GM15510 (cell line): Measurements from ENCODE around the gene DMAC2L.

Experiments used
- POLR2A ChIP-seq: IDR thresholded peaks from 3 replicates; pipeline ENCODE4 v1.6.1; 2011; ENCODE audit warnings: borderline replicate concordance; ENCODE audit not compliant: insufficient read length; ENCODE audit errors: extremely low read depth

Gene DMAC2L

DNA sequence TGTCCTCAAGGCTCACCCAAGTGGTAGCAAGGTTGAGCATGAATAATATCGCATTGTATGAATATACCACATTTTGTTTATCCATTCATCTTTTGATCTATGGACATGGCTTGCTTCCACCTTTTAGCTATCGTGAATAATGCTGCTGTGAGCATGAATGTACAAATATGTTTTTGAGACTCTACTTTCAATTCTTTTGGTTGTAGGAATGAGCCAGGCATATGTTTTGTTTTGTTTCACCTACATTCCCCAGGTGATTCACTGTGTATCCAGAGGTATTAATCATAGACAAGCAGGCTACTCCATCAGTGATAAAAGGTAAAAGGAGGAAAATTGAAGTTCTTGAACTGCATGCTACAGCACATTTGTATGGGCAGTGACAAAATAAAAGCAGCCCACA, 48.7 kb downstream of the DMAC2L start:
- TF ChIP-seq POLR2A: no peak

DNA sequence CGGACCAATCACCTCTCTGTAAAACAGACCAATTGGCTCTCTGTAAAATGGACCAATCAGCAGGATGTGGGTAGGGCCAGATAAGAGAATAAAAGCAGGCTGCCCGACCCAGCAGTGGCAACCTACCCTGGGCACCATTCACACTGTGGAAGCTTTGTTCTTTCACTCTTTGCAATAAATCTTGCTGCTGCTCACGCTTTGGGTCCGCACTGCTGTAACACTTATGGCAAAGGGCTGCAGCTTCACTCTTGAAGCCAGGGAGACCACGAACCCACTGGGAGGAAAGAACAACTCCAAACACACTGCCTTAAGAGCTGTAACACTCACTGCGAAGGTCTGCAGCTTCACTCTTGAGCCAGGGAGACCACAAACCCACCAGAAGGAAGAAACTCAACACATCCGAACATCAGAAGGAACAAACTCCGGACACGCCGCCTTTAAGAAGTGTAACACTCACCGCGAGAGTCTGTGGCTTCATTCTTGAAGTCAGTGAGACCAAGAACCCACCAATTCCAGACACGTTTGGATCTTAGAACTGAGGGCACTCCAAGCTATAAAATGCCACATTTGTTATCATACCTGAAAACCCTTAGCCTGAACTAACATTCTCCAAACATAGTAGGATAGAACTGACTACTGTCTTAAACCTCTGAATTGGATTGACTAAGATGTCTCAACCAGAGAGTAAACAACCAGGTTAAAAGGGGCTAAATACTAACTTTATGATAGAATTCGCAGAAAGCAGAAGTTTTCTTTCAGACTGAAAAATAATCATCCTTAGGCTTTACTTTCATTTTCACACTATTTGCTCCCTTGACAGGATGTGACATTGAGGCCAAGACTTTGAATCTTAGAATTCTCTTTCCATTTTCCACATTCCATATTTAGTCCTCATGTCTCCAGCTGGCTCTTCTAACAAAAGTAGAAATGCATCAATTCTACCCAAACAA, 50.9 kb downstream of the DMAC2L start:
- peak; percentile 30 for TF ChIP-seq POLR2A

- TF ChIP-seq POLR2A: peak; percentile 49
Observed at GRCh38 chr14:50363714-50364111, 51.6 kb downstream of the DMAC2L start.

DNA sequence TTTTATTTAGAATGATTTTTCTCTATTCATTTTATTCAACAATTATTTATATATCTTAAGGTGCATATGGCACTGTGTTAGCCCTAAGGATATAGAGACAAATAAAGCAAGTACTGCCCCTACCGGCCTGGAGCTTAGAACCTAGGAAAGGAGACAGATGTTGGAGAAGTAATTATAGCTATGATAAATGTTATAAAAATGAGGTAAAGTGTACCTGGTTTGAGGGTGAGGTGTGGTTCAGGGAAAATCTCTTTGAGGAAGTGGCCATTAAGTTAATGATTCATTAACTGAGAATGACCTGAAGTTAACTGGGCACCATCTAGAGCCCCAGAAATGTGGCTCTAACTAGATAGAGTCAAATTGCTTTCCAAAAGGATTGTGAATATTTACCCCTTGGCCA, 52.7 kb downstream of the DMAC2L start:
- no peak for TF ChIP-seq POLR2A

DNA sequence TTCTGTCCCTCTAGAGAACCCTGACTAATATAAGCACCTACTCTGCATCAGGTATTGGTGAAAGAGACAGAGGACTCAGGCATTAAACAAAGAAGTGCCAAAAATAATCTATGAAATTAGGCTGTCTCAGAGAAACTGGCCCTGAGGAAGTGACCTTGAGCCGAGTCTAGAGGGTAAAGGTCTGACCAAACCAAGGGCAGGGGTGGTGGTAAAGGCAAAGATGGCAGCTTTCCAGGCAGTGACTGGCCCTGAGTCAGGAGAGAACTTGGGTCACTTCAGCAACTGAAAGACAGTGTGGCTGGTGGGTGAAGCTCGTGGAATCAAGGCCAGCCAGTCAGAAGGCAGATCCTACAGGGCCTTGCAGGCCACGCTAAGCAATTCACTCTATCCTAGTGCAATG, 54.0 kb downstream of the DMAC2L start:
- TF ChIP-seq POLR2A: no peak

DNA sequence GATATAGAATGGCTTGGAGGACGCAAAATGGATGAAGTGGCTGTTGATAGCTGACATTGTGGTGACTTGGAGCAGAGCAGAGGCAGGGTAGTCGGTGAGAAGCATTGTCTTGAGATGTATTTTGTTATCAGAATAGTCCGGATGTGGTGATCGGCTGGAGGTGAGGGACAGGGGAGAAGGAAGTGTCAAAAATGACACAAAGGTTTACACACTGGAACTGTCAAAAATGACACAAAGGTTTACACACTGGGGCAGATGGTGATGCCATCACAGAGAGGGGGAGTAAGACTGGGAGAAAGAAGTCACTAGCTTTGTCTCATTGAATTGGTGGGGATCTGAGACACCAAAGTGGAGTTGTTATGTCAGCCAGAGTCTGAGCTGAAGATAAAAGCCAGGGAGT, 54.5 kb downstream of the DMAC2L start:
- TF ChIP-seq POLR2A: no peak

DNA sequence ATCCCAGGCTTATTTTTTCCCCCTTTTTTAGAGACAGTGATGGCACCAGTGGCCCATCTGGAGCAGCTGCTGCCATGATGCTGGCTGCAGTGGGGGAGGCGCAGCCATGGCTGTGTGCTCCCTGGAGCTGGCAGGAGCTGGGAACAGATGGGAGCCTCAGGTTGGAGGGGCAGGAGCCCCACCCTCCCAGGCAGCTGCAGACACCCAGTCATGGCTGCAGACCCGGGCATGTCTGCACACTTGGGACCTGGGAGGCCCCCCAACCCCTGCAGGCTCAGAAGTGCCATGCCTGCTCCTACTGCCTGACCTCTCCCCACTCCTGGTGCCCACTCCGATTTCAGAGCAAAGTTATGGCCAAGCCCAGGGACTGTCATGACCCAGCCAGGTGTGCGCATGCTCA, 59.4 kb downstream of the DMAC2L start:
- no peak for TF ChIP-seq POLR2A

- TF ChIP-seq POLR2A: no peak
Observed at GRCh38 chr14:50373959-50374358, 61.8 kb downstream of the DMAC2L start.

- no peak for TF ChIP-seq POLR2A
Observed at GRCh38 chr14:50375760-50376159, 63.6 kb downstream of the DMAC2L start.
